SK-N-SH treated with all-trans-retinoic acid at 6 μM for 48 hours (cell line): ENCODE data around the gene ELFN1.

Experiments
- ATAC-seq: fragments of 200-7000 bp; cut with Tn5 transposase; 3 replicates; pipeline ENCODE4 v1.9.1; 2020; ENCODE audit warnings: mild to moderate bottlenecking, moderate library complexity
- ARNTL ChIP-seq: fragments of 450-650 bp; formaldehyde crosslinking; IDR thresholded peaks from 2 replicates; pipeline ENCODE4 v1.5.0; 2020; ENCODE audit warnings: low read depth, mild to moderate bottlenecking, moderate library complexity, borderline replicate concordance
- BACH2 ChIP-seq: fragments of 250-450 bp; sonication (Bioruptor Pico); IDR thresholded peaks from 2 replicates; pipeline ENCODE4 v1.9.0; 2021; ENCODE audit warnings: mild to moderate bottlenecking, borderline replicate concordance
- CREB5 ChIP-seq: fragments of 250-450 bp; sonication (Bioruptor Pico); IDR thresholded peaks from 2 replicates; pipeline ENCODE4 v1.5.1; 2020; ENCODE audit warnings: low read depth, mild to moderate bottlenecking, moderate library complexity
- CSDC2 ChIP-seq: fragments of 250-450 bp; sonication (Bioruptor Pico); IDR thresholded peaks from 2 replicates; pipeline ENCODE4 v1.5.0; 2020; ENCODE audit warnings: mild to moderate bottlenecking, moderate library complexity
- ESRRG ChIP-seq: fragments of 250-450 bp; sonication (Bioruptor Pico); IDR thresholded peaks from 2 replicates; pipeline ENCODE4 v1.6.1; 2021; ENCODE audit warnings: mild to moderate bottlenecking
- GLIS3 ChIP-seq: fragments of 250-450 bp; sonication (Bioruptor Pico); IDR thresholded peaks from 2 replicates; pipeline ENCODE4 v1.5.0; 2020; ENCODE audit warnings: mild to moderate bottlenecking, moderate library complexity
- ISL1 ChIP-seq: fragments of 250-450 bp; sonication (Bioruptor Pico); IDR thresholded peaks from 2 replicates; pipeline ENCODE4 v2.1.2; 2022; ENCODE audit warnings: mild to moderate bottlenecking, moderate library complexity
- OSR1 ChIP-seq: fragments of 250-450 bp; sonication (Bioruptor Pico); IDR thresholded peaks from 2 replicates; pipeline ENCODE4 v1.8.0; 2022; ENCODE audit warnings: moderate library complexity, mild to moderate bottlenecking, inconsistent platforms
- POU6F1 ChIP-seq: fragments of 250-450 bp; sonication (Bioruptor Pico); IDR thresholded peaks from 2 replicates; pipeline ENCODE4 v1.8.0; 2021; ENCODE audit warnings: low read depth, mild to moderate bottlenecking, moderate library complexity, borderline replicate concordance
- PPARA ChIP-seq: fragments of 250-450 bp; sonication (Bioruptor Pico); IDR thresholded peaks from 2 replicates; pipeline ENCODE4 v1.5.0; 2020; ENCODE audit warnings: mild to moderate bottlenecking, borderline replicate concordance
- RARB ChIP-seq: fragments of 250-450 bp; sonication (Bioruptor Pico); IDR thresholded peaks from 2 replicates; pipeline ENCODE4 v1.8.0; 2021; ENCODE audit warnings: mild to moderate bottlenecking, moderate library complexity
- SNAI2 ChIP-seq: fragments of 250-450 bp; sonication (Bioruptor Pico); IDR thresholded peaks from 2 replicates; pipeline ENCODE4 v1.5.0; 2020; ENCODE audit warnings: mild to moderate bottlenecking, moderate library complexity
- TCF4 ChIP-seq: fragments of 250-450 bp; sonication (Bioruptor Pico); IDR thresholded peaks from 2 replicates; pipeline ENCODE4 v1.8.0; 2021; ENCODE audit warnings: mild to moderate bottlenecking, moderate library complexity, borderline replicate concordance
- TOX ChIP-seq: fragments of 250-450 bp; sonication (Bioruptor Pico); IDR thresholded peaks from 2 replicates; pipeline ENCODE4 v1.8.0; 2021; ENCODE audit warnings: mild to moderate bottlenecking, moderate library complexity, borderline replicate concordance
- TSHZ2 ChIP-seq: fragments of 250-450 bp; sonication (Bioruptor Pico); IDR thresholded peaks from 2 replicates; pipeline ENCODE4 v1.5.0; 2020; ENCODE audit warnings: mild to moderate bottlenecking, moderate library complexity
- ZC3H10 ChIP-seq: fragments of 250-450 bp; sonication (Bioruptor Pico); IDR thresholded peaks from 2 replicates; pipeline ENCODE4 v1.5.1; 2021; ENCODE audit warnings: mild to moderate bottlenecking, moderate library complexity
- ZFP3 ChIP-seq: fragments of 250-450 bp; sonication (Bioruptor Pico); IDR thresholded peaks from 2 replicates; pipeline ENCODE4 v1.5.0; 2020; ENCODE audit warnings: mild to moderate bottlenecking, moderate library complexity
- ZFP30 ChIP-seq: fragments of 450-650 bp; formaldehyde crosslinking; IDR thresholded peaks from 2 replicates; pipeline ENCODE4 v1.5.0; 2022; ENCODE audit warnings: mild to moderate bottlenecking, moderate library complexity
- ZNF565 ChIP-seq: fragments of 450-650 bp; formaldehyde crosslinking; conservative IDR thresholded peaks from 2 replicates; pipeline ENCODE4 v1.5.0; 2020; ENCODE audit warnings: low read depth, mild to moderate bottlenecking, moderate library complexity
- ZNF70 ChIP-seq: fragments of 450-650 bp; formaldehyde crosslinking; IDR thresholded peaks from 2 replicates; pipeline ENCODE4 v1.5.0; 2020; ENCODE audit warnings: mild to moderate bottlenecking, moderate library complexity
- ZNF8 ChIP-seq: fragments of 450-650 bp; formaldehyde crosslinking; IDR thresholded peaks from 2 replicates; pipeline ENCODE4 v1.5.0; 2020; ENCODE audit warnings: mild to moderate bottlenecking, moderate library complexity
- TF ChIP-seq, protein P1 (sequence below): fragments of 250-450 bp; sonication (Bioruptor Pico); IDR thresholded peaks from 2 replicates; pipeline ENCODE4 v1.5.1; 2021; ENCODE audit warnings: mild to moderate bottlenecking, moderate library complexity
- TF ChIP-seq, protein P2 (sequence below): fragments of 250-450 bp; sonication (Bioruptor Pico); IDR thresholded peaks from 2 replicates; pipeline ENCODE4 v1.8.0; 2020; ENCODE audit warnings: mild to moderate bottlenecking, moderate library complexity, borderline replicate concordance

Gene ELFN1

GRCh38 chr7:1761097-1761496 is 91.0 kb downstream of the ELFN1 start:
- ATAC-seq: no peak
- TF ChIP-seq TSHZ2 (CRISPR knock-in tag) (no peak), ZNF8 (CRISPR knock-in tag) (no peak), TOX (CRISPR knock-in tag) (no peak), CREB5 (CRISPR knock-in tag) (no peak), ZFP3 (no peak), PPARA (CRISPR knock-in tag) (no peak), GLIS3 (CRISPR knock-in tag) (no peak), ZNF565 (CRISPR knock-in tag) (no peak), BACH2 (CRISPR knock-in tag) (no peak), ZFP30 (CRISPR knock-in tag) (no peak), OSR1 (CRISPR knock-in tag) (no peak), ZC3H10 (CRISPR knock-in tag) (no peak), RARB (no peak), ISL1 (CRISPR knock-in tag) (no peak), SNAI2 (CRISPR knock-in tag) (no peak), POU6F1 (CRISPR knock-in tag) (no peak), CSDC2 (no peak), ARNTL (CRISPR knock-in tag) (no peak)
- TF ChIP-seq, protein P1, sequence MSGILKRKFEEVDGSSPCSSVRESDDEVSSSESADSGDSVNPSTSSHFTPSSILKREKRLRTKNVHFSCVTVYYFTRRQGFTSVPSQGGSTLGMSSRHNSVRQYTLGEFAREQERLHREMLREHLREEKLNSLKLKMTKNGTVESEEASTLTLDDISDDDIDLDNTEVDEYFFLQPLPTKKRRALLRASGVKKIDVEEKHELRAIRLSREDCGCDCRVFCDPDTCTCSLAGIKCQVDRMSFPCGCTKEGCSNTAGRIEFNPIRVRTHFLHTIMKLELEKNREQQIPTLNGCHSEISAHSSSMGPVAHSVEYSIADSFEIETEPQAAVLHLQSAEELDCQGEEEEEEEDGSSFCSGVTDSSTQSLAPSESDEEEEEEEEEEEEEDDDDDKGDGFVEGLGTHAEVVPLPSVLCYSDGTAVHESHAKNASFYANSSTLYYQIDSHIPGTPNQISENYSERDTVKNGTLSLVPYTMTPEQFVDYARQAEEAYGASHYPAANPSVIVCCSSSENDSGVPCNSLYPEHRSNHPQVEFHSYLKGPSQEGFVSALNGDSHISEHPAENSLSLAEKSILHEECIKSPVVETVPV (CRISPR knock-in tag): no peak
- TF ChIP-seq, protein P2, sequence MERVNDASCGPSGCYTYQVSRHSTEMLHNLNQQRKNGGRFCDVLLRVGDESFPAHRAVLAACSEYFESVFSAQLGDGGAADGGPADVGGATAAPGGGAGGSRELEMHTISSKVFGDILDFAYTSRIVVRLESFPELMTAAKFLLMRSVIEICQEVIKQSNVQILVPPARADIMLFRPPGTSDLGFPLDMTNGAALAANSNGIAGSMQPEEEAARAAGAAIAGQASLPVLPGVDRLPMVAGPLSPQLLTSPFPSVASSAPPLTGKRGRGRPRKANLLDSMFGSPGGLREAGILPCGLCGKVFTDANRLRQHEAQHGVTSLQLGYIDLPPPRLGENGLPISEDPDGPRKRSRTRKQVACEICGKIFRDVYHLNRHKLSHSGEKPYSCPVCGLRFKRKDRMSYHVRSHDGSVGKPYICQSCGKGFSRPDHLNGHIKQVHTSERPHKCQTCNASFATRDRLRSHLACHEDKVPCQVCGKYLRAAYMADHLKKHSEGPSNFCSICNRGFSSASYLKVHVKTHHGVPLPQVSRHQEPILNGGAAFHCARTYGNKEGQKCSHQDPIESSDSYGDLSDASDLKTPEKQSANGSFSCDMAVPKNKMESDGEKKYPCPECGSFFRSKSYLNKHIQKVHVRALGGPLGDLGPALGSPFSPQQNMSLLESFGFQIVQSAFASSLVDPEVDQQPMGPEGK (CRISPR knock-in tag): no peak
- TF ChIP-seq, all 23 proteins: peak for 0

DNA sequence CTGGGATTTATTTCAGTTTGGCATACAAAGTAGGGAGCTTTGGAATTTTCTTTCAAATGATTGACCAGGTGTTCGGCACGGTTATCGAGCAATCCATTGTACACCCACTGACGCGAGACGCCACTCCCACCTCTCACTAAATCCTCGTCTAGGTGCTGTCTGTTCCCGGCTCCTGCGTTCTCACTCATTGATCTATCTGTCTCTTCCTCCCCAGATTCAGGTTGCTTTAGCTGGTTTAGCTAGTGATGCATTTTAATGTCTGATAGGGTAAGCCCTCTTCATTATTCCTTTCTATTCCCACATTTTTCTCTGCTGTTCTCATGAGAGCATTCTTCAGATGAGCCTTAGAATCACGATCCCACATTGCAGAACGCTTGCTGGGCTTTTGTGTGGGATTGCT is 91.7 kb downstream of the ELFN1 start:
- ATAC-seq: no peak
- TF ChIP-seq ZNF565 (CRISPR knock-in tag): no peak

DNA sequence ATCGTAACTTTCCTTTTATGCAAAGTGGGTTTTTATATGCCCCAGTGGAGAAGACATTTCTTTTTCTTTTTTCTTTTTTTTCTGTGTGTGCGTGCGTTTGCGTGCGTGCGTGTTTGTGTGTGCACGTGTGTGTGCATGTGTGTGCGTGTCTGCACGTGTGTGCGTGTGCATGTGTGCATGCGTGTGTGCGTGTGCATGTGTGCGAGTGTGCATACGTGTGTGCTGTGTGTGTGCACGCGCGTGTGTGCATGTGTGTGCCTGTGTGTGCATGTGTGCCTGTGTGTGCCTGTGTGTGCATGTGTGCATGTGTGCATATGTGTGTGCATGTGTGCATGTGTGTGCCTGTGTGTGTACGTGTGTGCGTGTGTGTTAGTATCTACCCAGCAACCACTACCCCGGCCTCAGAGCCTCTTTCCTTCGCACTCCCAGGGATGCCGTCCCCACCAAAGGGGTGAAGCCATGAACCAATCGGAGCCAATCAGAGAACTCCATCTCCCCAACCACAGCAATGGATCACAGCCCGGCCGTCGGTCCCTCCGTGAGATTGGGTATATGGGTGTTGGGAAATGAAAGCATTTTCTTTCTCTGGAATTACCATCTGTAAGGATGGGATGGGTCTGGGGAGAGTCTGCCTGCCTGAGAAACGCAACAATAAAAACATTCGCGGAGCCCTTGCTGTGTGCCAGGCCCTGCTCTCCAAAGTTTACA is 92.3 kb downstream of the ELFN1 start:
- ATAC-seq: no peak
- TF ChIP-seq ESRRG (CRISPR knock-in tag): no peak
- TF ChIP-seq ZNF565 (CRISPR knock-in tag): no peak
- no peak for TF ChIP-seq ZFP30 (CRISPR knock-in tag)
- TF ChIP-seq ISL1 (CRISPR knock-in tag): no peak
- no peak for TF ChIP-seq ARNTL (CRISPR knock-in tag)
- no peak for TF ChIP-seq ZFP3
- TF ChIP-seq RARB: no peak
- TF ChIP-seq TCF4 (CRISPR knock-in tag): no peak
- TF ChIP-seq, protein P1 (CRISPR knock-in tag): no peak
- no peak for TF ChIP-seq PPARA (CRISPR knock-in tag)
- no peak for TF ChIP-seq OSR1 (CRISPR knock-in tag)
- TF ChIP-seq ZNF70: no peak
- no peak for TF ChIP-seq ZNF8 (CRISPR knock-in tag)
- TF ChIP-seq SNAI2 (CRISPR knock-in tag): no peak
- TF ChIP-seq POU6F1 (CRISPR knock-in tag): no peak
- TF ChIP-seq ZC3H10 (CRISPR knock-in tag): no peak
- no peak for TF ChIP-seq CSDC2
